IMR-90 (cell line): Measurements from ENCODE around the gene DCLK1. TPM values are rescaled to one million over a fixed set of nuclear protein-coding genes. Genes with fewer than 3 reads are reported as not detected.

Experiments used
- ATAC-seq: fragments of 200-7000 bp; cut with Tn5 transposase; 2 replicates; pipeline ENCODE4 v1.9.1; 2020; ENCODE audit warnings: low read depth, mild to moderate bottlenecking, moderate library complexity
- BruUV-seq: library from RNA; stranded (reverse); fragments of 400-500 nt; replicated peaks from 2 replicates; lab custom pipeline; 2021; lab: Mats Ljungman, UMichigan
- CTCF ChIA-PET: fragments of 300-600 bp; formaldehyde crosslinking; extraction: SDS; loops from one replicate; lab custom pipeline; 2021; ENCODE audit warnings: antibody characterized with exemption; lab: Yijun Ruan, JAX
- POLR2A ChIA-PET: fragments of 300-600 bp; sonication (Branson Sonifier 250); formaldehyde crosslinking; loops from one replicate; lab custom pipeline; 2022; ENCODE audit warnings: antibody characterized with exemption; ENCODE audit not compliant: unreplicated experiment; lab: Charles Lee
- DNase-seq: peaks from one replicate; pipeline ENCODE4 v3.0.0; 2013
- H2AFZ ChIP-seq: replicated peaks from 2 replicates; pipeline ENCODE3; 2013; ENCODE audit warnings: low read length, mild to moderate bottlenecking; ENCODE audit not compliant: poor library complexity
- H2AK5ac ChIP-seq: 2 replicates; pipeline ENCODE4 v1.6.1; 2013; ENCODE audit warnings: low read depth, low read length, inconsistent platforms
- H2AK9ac ChIP-seq: replicated peaks from 2 replicates; pipeline ENCODE3; 2013; ENCODE audit warnings: mild to moderate bottlenecking, low read depth, low read length, moderate library complexity; ENCODE audit not compliant: poor library complexity
- H2BK120ac ChIP-seq: 2 replicates; pipeline ENCODE4 v1.6.1; 2013; ENCODE audit warnings: low read depth, low read length, inconsistent platforms
- H2BK15ac ChIP-seq: 3 replicates; pipeline ENCODE4 v1.6.1; 2013; ENCODE audit warnings: low read depth, low read length, inconsistent platforms
- H2BK20ac ChIP-seq: 2 replicates; pipeline ENCODE4 v1.6.1; 2013; ENCODE audit warnings: low read depth, mild to moderate bottlenecking, inconsistent platforms, low read length, moderate library complexity
- H2BK5ac ChIP-seq: 2 replicates; pipeline ENCODE4 v1.6.1; 2013; ENCODE audit warnings: mild to moderate bottlenecking, low read depth, low read length, inconsistent platforms; ENCODE audit not compliant: poor library complexity, severe bottlenecking
- H3K14ac ChIP-seq: replicated peaks from 2 replicates; pipeline ENCODE4 v1.6.1; 2013; ENCODE audit warnings: low read depth, low read length, inconsistent platforms
- H3K18ac ChIP-seq: 2 replicates; pipeline ENCODE4 v1.6.1; 2013; ENCODE audit warnings: low read depth, low read length, control low read depth
- H3K23ac ChIP-seq: 2 replicates; pipeline ENCODE4 v1.6.1; 2013; ENCODE audit warnings: low read depth, low read length, inconsistent platforms
- H3K27ac ChIP-seq: 2 replicates; pipeline ENCODE4 v1.5.1; 2013; ENCODE audit warnings: mild to moderate bottlenecking, control low read depth, low read length; ENCODE audit not compliant: insufficient read depth
- H3K27me3 ChIP-seq: 2 replicates; pipeline ENCODE4 v1.6.1; 2013; ENCODE audit warnings: low read length; ENCODE audit not compliant: control insufficient read depth, insufficient read depth
- H3K36me3 ChIP-seq: 2 replicates; pipeline ENCODE4 v1.6.1; 2013; ENCODE audit warnings: low read length, mixed read lengths; ENCODE audit not compliant: control insufficient read depth, insufficient read depth
- H3K4ac ChIP-seq: 2 replicates; pipeline ENCODE4 v1.6.1; 2013; ENCODE audit warnings: low read depth, low read length, inconsistent platforms
- H3K4me1 ChIP-seq: 2 replicates; pipeline ENCODE4 v1.6.1; 2013; ENCODE audit warnings: low read length, mixed read lengths; ENCODE audit not compliant: control insufficient read depth, insufficient read depth
- H3K4me2 ChIP-seq: 2 replicates; pipeline ENCODE4 v1.6.1; 2013; ENCODE audit warnings: low read depth, mild to moderate bottlenecking, control low read depth, low read length, moderate library complexity
- H3K4me3 ChIP-seq: 2 replicates; pipeline ENCODE4 v1.5.1; 2013; ENCODE audit warnings: low read depth, mild to moderate bottlenecking, control low read depth, low read length, moderate library complexity; ENCODE audit not compliant: insufficient read depth
- H3K56ac ChIP-seq: 2 replicates; pipeline ENCODE4 v1.6.1; 2013; ENCODE audit warnings: low read length, inconsistent platforms; ENCODE audit not compliant: insufficient read depth; ENCODE audit errors: extremely low read depth
- H3K79me1 ChIP-seq, 2 experiments: 2 replicates each; pipeline ENCODE4 v1.6.1; 2013; ENCODE audit warnings: low read length in 2 of 2, inconsistent platforms in 1 of 2, low read depth in 1 of 2
- H3K9ac ChIP-seq: 2 replicates; pipeline ENCODE4 v1.6.1; 2013; ENCODE audit warnings: low read depth, low read length, control low read depth
- H3K9me1 ChIP-seq: 2 replicates; pipeline ENCODE4 v1.6.1; 2013; ENCODE audit warnings: low read length, inconsistent platforms; ENCODE audit not compliant: insufficient read depth
- H3K9me3 ChIP-seq: 2 replicates; pipeline ENCODE4 v1.6.1; 2013; ENCODE audit warnings: low read length; ENCODE audit not compliant: control insufficient read depth, insufficient read depth
- H4K20me1 ChIP-seq: 2 replicates; pipeline ENCODE4 v1.6.1; 2013; ENCODE audit warnings: low read length, inconsistent platforms; ENCODE audit not compliant: insufficient read depth
- H4K5ac ChIP-seq: 2 replicates; pipeline ENCODE4 v1.6.1; 2013; ENCODE audit warnings: mild to moderate bottlenecking, low read depth, low read length, control low read depth
- H4K8ac ChIP-seq, 2 experiments: 2 replicates each; pipeline ENCODE4 v1.6.1; 2013; ENCODE audit warnings: low read depth in 2 of 2, low read length in 2 of 2, control low read depth in 1 of 2, inconsistent platforms in 1 of 2
- H4K91ac ChIP-seq: 2 replicates; pipeline ENCODE4 v1.6.1; 2013; ENCODE audit warnings: low read depth, low read length, inconsistent platforms; ENCODE audit not compliant: insufficient read depth
- BHLHE40 ChIP-seq: fragments of 150-350 bp; IDR thresholded peaks from 2 replicates; pipeline ENCODE4 v1.6.1; 2016; ENCODE audit warnings: mild to moderate bottlenecking, low read depth, low read length
- FOS ChIP-seq: fragments of 150-350 bp; IDR thresholded peaks from 2 replicates; pipeline ENCODE4 v1.6.1; 2016; ENCODE audit warnings: low read depth, low read length
- MAZ ChIP-seq: IDR thresholded peaks from 2 replicates; pipeline ENCODE4 v1.6.1; 2012; ENCODE audit warnings: low read depth, mild to moderate bottlenecking, low read length, improper control_type of control experiment, moderate library complexity, borderline replicate concordance
- SMC3 ChIP-seq: fragments of 150-350 bp; IDR thresholded peaks from 2 replicates; pipeline ENCODE4 v1.6.1; 2016; ENCODE audit warnings: low read depth, mild to moderate bottlenecking, antibody characterized with exemption, low read length, moderate library complexity
- WGBS, 2 experiments: methylation state at CpG; one replicate each; pipeline versions ENCODE4 v1.1.5 to v1.1.7; 2013; ENCODE audit warnings: missing lambda C conversion rate in 2 of 2; ENCODE audit not compliant: insufficient read length in 1 of 2; ENCODE audit errors: extremely low coverage in 2 of 2; 5-methylcytosine and 5-hydroxymethylcytosine counted together
- dilution Hi-C: fragments of 300-500 bp; cut with HindIII; formaldehyde crosslinking; loops from one replicate; pipeline ENCODE4 v1.14.3; 2018; ENCODE audit warnings: low sequenced_read_pairs; ENCODE audit not compliant: unreplicated experiment
- in situ Hi-C: fragments of 300-500 bp; cut with MboI; formaldehyde crosslinking; loops from 3 replicates; pipeline ENCODE4 v1.14.3; 2019; ENCODE audit warnings: low sequenced_read_pairs, inconsistent platforms, mixed read lengths
- intact Hi-C: fragments of 100-400 bp; cut with micrococcal nuclease; formaldehyde crosslinking; loops from 2 replicates; pipeline ENCODE4 v1.10.0; 2022
- polyA plus RNA-seq, 3 experiments: library from polyadenylated mRNA; depleted of rRNA; stranded (reverse); fragments of >200 nt; gene quantifications; 2 replicates each; pipeline ENCODE4 v1.2.3, GENCODE V29; 2012; ENCODE audit warnings: low replicate concordance in 1 of 3
- total RNA-seq: library from RNA; depleted of rRNA; stranded (reverse); fragments of >200 nt; gene quantifications from 2 replicates; pipeline ENCODE4 v1.2.3, GENCODE V29; 2012

Gene DCLK1
- total and polyA plus RNA-seq, 2 of the 4 experiments (the other 2 are of a cell fraction) = under 0.01 to 0.02 TPM

DNA sequence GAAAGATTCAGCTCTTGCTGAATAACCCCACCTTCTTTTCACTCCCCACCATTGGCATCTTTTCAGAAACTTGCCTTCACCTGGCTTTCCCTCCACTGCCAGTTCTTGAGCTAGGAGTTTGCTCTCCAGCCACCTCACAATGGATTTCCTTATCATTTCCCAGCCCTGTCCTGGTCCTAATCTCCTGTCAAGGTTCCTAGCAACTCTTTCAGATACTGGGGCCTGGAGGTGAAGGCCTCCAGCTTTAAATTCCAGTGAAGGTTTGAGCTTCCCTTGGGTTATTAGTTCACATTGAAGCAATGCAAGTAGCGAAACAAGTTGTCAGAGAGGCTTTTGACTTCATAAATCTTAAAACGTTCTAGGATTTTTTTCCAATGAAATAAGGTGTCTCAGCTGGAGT, 333.9 kb downstream of the DCLK1 start:
- Histone ChIP-seq H3K9me3 (no peaks in the 10 kb centered on the region), H2BK20ac (no peak overlapping the region), H2AK9ac (no peak overlapping the region), H2BK120ac (no peak overlapping the region), H3K27ac (no peak overlapping the region), H3K4me2 (no peak overlapping the region), H3K23ac (no peak overlapping the region), H2AFZ (no peak overlapping the region), H3K4me3 (no peak overlapping the region), H4K20me1 (no peaks in the 10 kb centered on the region), H3K14ac (no peak overlapping the region), H3K9me1 (peaks cover 4% of the 10 kb centered on the region; the same call in 1 of the 2 replicates), H4K91ac (no peak overlapping the region), H3K56ac (no peak overlapping the region), H3K9ac (no peak overlapping the region), H4K5ac (no peak overlapping the region), H2BK15ac (no peak overlapping the region), H3K36me3 (no peaks in the 10 kb centered on the region), H3K4me1 (no peaks in the 10 kb centered on the region; the same call in 1 of the 2 replicates), H3K27me3 (no peaks in the 10 kb centered on the region), H2AK5ac (no peak overlapping the region), H3K4ac (no peak overlapping the region), H3K18ac (no peak overlapping the region), H4K8ac (no peak overlapping the region), H2BK5ac (no peak overlapping the region), H3K79me1 (no peaks in the 10 kb centered on the region)
- BruUV-seq = no TSS peak
- TF ChIP-seq SMC3 (no peak), FOS (no peak), BHLHE40 (no peak), MAZ (no peak)
- WGBS, 2 experiments = no CpG with 5 or more reads among the region's 2 CpGs
- dilution Hi-C loops (no loop called here), intact Hi-C loops (no loop called here), in situ Hi-C loops (no loop called here)
- POLR2A ChIA-PET = interaction anchor here (0.7 kb wide), 1 partner anchor 9 kb away, joined by 3 read pairs; no protein-coding TSS in a partner anchor
- CTCF ChIA-PET = interaction anchor here (1.1 kb wide), 1 partner anchor 1878 kb away, joined by 3 read pairs; no protein-coding TSS in a partner anchor
- ATAC-seq (no peak), DNase-seq (no peak)
